GM21576 (cell line): Measurements from ENCODE around the gene METTL4.
A peak's percentile ranks its signal among the peaks of the same experiment; 100 is the strongest.

Experiments used
- ATAC-seq: cut with Tn5 transposase; IDR thresholded peaks from one replicate; pipeline ENCODE4 v1.9.1; 2021; ENCODE audit warnings: mild to moderate bottlenecking, moderate library complexity; ENCODE audit not compliant: unreplicated experiment

Gene METTL4

DNA sequence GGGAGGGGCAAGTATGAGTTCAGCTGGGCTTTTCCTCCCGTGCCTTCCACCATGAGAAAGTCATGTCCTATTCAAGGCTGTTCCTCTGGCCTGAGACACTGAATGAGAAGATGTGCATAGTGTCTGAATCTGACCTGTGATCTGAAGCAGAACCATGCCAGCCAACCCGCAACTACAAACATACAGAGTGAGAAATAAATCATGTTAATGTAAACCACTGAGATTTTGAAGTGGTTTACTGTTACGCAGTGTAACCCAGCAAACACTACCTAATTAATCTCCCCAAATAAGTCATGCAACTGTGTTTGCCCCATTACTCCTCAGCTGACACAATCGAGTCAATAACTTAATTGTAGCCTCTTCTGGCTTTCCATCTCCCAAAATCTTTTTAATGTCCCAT, 49.2 kb downstream of the METTL4 start:
- ATAC-seq = no peak

DNA sequence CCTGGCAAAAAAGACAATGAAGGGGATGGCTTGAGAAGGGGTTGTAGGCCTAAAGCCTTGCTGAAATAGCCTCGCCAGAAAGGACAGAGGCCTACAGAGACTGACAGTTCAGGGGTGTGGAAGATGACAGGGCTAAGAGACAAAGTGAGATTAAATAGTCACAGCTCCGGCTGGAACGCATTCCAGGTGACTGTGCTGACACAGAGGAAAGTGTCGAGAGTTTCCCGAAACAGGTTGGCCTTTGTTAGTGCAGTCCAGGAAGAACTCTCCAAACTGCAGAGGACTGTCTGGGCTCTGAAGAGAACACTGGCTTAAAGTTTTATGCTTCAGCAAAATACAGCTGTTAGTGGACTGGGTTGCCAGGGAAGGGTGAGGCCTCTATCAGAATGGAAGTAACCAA, 52.8 kb downstream of the METTL4 start:
- ATAC-seq = no peak

DNA sequence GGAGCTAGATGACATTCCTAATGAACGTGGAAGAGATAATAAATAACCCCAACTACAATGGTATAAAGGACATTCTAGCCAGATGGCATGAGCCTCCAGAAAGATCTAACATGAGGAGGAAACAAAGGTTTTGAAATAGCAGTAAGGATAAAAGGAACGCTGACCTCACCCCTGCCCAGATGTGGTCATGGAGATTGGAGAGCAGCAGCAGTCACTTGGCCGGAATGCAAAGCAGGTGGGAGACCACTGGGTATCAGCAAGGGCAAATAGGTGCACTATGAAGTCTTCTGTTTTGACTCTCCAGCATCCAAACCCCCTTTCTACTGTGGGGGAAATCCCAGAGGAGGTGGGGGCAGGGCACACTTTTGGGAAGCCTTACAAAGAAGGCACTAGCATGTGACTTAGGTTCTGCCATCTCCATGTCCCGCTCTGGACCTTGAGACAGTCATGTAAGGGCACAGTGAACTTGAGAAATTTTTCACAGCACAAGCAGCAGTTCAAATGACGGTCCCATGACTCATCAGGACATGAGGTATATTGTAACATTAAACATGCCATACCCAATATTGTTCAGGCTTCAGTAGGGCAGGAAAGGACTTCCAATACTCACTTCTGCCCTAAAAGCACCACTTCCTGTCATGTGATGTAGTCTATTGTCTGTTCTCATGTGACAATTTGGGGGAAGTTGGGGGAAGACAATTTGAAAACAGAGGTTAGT, 55.2 kb downstream of the METTL4 start:
- ATAC-seq = peak; percentile 68

DNA sequence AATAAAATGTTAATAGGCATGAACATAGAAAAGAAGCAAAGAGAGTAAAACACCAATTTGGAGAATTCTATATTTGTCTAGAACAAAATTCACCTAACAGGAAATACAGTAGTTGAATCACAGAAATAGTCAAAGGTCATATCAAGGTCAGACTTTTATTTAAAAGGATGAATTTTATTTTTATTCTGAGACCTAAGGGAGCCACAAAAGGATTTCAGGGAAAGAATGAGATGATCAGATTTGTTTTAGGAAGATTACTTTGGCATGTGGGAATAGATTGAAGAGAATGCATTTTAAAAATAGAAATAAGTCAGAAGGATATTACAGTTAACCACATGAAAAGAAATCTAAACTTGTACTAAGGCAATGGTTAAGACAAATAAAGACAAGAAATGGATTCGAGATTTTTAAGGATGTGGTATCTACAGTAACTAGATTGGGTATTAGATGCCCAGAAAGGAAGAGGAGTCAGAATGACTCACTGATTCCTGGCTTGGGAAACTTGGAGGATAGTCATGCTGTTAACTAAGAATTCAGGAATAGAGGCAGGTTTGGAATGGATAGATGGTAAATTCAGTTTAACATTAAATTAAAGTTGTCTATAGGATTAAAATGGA, 56.0 kb downstream of the METTL4 start:
- ATAC-seq = no peak

DNA sequence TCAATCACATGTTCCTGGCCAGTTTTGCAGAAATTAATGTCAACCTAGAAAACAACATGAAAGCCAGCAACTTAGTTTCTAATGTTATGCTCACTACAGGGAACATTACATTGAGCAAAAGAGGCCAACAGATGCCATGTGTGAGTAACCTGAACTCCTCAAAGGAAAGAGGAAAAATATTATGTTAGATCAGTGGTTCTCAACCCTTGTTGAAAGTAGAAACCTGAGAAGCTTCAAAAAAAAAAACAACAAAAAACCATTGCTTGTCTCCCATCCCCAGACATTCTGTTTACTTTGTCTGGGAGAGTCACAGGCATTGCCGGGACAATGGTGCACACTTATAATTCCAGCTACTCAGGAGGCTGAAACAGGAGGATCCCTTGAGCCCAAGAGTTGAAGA, 57.7 kb downstream of the METTL4 start:
- no peak for ATAC-seq

GRCh38 chr18:2512059-2512458, 59.2 kb downstream of the METTL4 start:
- ATAC-seq = no peak

DNA sequence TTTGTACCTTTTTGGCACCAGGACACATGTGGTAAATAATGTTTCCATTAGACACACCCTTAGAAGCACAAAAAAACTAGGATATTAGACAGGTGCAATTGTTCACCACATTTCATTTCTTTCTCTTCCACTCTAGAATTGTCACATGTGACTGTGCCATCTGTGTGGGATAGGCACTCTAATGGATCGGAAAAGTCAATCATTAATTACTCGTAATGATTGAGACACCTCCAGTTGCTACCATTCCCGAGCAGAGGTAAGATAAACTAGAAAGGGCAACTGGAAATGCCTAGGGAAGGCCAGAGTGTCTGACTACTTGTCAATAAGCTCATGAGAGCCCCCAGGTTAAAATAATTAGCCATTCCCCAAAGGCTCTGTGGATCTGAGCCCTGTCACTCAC, 59.9 kb downstream of the METTL4 start:
- no peak for ATAC-seq

- ATAC-seq = no peak
Observed at GRCh38 chr18:2510416-2510815, 60.9 kb downstream of the METTL4 start.

DNA sequence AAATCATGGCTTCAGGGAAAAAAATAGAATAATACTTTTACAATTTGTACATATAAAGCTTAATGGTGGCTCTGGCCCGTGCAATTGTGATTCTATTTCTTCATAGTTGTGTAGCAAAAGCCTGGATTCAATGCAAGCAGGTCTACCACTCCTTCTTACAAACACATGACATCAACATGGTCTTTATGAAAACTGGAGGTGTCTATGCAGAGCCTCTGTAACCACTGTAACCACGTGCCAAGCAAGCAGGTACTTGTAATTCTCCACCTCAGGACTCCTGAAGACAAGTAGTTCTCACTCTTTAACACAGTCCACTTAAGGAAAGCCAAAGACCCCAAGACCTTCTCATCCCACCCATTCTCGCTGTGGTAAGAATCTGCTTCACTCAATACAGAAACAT, 62.6 kb downstream of the METTL4 start:
- no peak for ATAC-seq

DNA sequence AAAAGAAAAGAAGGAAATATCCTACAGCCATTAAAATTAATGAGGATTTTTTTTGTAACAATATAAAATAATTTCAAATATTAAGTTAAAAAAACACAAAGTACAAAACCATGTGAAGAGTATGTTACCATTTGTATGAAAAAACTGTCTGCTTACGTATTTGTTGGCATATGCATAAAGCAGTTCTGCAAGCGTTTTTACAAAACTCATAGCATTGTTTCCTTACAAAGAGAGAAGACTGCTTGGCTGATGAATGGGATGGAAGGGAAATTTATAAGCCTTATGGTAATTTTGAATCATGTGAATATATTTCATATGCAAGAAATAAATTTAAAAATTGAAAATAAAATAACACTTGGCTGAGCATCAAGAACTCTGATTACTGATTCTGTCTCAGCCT, 63.1 kb downstream of the METTL4 start:
- no peak for ATAC-seq

GRCh38 chr18:2504642-2505041, 66.7 kb downstream of the METTL4 start:
- ATAC-seq = no peak

GRCh38 chr18:2502880-2503279, 68.4 kb downstream of the METTL4 start:
- ATAC-seq = no peak

DNA sequence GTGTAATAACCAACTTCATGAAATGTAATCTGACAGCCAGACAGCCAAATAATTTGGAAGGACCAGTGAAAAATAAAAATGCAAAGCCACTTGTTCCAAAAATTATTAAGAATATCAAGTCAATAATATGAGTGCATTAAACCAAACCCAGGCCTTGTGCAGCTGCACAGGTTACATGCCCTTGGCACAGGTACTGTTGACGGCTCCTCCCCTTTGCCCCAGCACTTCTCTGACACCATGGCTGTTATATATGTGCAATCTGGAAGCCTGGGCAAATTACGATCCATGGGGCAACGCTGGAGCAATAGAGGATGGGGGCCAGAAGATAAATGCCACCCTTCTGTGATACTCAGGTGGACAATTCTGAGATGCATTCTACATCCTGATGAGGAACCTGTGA, 68.9 kb downstream of the METTL4 start:
- no peak for ATAC-seq

- ATAC-seq = no peak
Observed at GRCh38 chr18:2497797-2498196, 73.5 kb downstream of the METTL4 start.

DNA sequence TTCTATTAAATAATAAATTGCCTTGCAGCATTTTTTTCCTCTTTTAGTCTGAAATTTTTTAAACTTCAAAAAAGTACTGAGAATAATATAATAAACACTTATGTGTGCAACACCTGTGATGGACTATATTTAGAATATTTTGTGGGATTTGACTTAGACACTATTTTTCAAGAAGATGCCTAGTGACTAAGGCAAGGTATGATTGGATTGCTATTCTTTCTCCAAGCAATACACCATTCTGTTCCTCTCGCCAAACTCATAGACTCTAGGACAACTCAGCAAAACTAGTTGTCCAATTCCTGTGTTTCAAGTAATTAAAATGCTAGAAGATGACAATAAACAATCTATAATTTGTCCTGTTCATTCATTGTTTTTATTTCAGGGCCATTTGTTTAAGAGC, 75.9 kb downstream of the METTL4 start:
- ATAC-seq = no peak

DNA sequence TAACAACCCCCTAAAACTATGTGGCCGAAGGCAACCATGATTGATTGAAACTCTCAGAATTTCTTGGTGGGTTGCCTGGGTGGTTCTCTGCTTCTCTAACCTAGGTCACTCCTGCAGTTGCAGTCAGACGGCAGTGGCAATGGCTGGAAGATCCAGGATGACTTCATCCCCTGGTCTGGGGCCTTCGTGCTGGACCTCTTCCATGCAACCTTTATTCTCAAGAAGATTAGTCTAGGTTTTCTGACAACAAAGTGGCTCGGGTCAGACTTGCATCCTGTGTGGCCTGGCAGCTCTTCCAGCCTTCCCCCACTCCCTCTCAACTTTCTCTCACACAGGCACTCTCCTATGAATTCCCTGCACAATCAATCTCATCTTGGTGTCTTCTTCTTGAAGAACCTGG, 76.4 kb downstream of the METTL4 start:
- no peak for ATAC-seq
